Dedifferentiated amniotic fluid mesenchymal stem cell (primary cell): ENCODE results near the gene IGF2BP1.
"Not testable (repeated sequence)": the region's sequence is repeated elsewhere in the genome, so short reads cannot be mapped to it uniquely, and the experiment has no call there.

ENCODE experiments used
- DNase-seq: peaks from one replicate; pipeline ENCODE4 v3.0.0-alpha.2; 2016; ENCODE audit errors: extremely low spot score

Gene IGF2BP1

GRCh38 chr17:49054342-49055092, 57.3 kb downstream of the IGF2BP1 start:
- DNase-seq = no peak

GRCh38 chr17:49055181-49055927, 58.2 kb downstream of the IGF2BP1 start:
- DNase-seq = no peak

DNA sequence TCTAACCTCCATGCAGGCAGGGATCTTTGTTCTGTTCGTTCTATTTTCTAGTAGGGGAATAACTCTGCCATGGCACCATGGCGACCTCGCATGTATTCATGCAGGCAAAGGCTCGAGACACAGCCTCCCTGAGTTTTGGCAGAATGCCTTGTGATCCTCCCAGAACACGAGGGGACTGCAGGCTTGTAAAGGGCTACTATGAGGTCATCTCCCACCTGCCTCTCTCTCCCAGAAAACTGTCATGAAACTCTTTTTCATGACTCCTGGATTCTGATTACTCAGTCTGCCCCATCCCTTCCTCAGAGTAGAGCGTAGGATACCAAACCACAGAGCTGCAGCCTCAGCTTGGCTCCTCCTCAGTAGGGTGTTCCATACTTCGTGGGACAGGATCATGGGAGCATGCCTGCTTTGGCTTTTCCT, 64.3 kb downstream of the IGF2BP1 start:
- no peak for DNase-seq

- DNase-seq = no peak
Observed at GRCh38 chr17:49063652-49064051, 66.5 kb downstream of the IGF2BP1 start.

GRCh38 chr17:49067163-49067562, 70.0 kb downstream of the IGF2BP1 start:
- no peak for DNase-seq

DNA sequence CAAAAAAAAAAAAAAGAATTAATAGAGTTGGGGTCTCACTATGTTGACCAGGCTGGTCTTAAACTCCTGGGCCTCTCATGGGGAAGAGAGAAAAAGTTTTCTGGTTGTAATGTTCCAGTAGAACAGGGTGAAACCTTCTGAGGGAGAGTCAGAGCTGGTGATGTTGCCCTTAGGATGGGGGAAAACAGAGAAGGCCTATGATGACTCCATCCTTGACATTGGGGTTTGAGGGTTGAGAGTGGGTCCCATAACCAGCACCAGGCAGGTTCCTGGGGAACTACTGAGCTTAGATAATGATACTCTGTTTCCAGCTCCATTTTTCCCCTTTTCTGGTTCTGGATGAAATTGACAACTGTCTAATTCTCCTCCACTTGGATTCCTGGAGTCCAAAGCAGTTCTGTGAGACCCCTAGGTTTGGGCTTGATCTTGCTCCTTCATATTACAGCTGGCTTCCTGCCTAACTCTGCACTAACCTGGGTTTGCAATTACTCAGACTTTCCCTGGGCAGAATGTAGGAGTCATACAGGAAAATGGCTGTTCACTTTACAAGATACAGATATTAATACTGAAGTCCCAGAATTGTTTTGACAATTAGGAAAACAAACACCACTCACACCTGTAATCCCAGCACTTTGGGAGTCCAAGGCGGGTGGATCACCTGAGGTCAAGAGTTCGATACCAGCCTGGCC, 72.5 kb downstream of the IGF2BP1 start:
- no peak for DNase-seq

- DNase-seq = no peak
Observed at GRCh38 chr17:49071106-49071505, 73.9 kb downstream of the IGF2BP1 start.

DNA sequence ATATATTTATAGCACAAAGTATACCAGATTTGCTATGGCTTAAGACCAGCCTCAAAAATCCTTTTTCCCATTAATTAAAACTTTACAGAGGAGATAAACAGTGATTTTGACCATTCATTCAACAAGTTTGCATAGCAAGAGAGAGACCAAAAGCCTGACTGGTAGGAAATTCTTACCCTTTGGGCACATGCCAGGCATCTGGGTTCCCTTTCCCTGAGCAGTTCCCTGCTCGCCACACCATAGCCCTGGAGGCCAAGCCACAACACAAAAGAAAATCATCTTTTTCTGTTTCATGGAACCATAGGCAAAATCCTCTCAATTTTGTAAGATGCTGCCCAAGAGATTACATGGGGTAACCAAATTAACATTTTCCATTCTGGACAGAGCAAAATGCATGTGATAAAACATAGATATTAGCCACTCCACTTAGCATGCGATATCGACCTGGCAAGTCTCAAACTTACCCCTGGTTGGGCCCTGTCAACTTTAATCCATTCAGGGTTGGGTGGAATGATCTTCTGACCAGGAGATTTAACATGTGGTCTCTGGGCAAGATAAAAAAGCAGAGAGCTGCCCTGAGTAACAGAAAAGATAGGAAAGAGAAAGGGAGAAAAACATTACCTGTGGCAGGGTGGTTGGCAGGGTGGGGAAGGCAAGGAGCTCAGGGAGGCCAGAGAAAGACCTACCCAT, 77.8 kb downstream of the IGF2BP1 start:
- DNase-seq = no peak

- peak; percentile 73 for DNase-seq
Observed at GRCh38 chr17:49076573-49077384, 79.6 kb downstream of the IGF2BP1 start.

DNA sequence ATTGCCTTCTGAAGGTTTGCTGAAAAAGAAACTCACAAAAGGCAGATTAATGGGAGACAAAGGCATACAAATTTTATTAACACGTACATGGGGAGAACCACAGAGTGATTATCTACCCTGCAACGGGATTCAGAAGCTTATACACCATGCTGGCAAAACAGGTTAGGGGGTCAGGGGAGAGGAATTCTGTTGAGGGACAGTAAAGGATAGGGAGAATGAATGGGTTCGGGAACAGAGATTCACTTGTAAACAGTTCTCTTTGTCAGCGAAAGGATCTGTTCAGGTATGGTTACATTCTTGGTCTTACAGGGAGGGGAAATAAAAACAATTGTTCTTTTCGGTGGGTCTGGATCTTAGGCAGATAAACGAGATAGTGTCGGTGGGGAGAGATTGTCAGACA, 81.1 kb downstream of the IGF2BP1 start:
- DNase-seq = no peak

DNA sequence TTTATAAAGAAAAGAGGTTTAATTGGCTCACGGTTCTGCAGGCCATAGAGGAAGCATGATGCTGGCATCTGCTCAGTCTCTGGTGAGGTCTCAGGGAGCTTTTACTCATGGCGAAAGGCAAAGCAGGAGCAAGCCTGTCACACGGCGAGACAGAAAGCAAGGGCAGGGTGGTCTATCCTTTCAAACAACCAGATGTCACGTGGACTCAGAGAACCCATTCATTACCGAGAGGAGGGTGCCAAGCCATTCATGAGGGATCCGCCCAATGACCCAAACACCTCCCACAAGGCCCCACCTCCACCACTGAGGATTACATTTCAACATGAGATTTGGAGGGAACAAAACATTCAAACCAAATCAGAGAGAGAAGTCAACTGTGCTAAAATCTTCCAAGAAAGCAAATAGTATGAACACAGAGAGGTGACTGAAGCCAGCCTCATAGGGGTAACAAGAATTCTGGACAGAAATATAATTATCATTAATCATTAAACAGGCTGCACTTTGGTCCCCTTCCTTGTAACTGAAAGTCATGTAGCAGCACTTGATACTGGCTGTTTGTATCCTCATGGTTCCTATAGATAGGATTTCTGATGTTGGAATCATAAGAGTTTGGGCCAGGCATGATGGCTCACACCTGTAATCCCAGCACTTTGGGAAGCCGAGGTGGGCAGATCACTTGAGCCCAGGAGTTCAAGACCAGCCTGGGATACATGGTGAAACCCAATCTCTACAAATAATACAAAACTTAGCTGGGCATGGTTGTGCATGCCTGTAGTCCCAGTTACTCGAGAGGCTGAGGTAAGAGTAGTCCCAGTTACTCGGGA, 82.9 kb downstream of the IGF2BP1 start:
- no peak for DNase-seq

GRCh38 chr17:49082231-49082630, 85.0 kb downstream of the IGF2BP1 start:
- DNase-seq = no peak

GRCh38 chr17:49085046-49085445, 87.9 kb downstream of the IGF2BP1 start:
- DNase-seq = not testable (repeated sequence)

DNA sequence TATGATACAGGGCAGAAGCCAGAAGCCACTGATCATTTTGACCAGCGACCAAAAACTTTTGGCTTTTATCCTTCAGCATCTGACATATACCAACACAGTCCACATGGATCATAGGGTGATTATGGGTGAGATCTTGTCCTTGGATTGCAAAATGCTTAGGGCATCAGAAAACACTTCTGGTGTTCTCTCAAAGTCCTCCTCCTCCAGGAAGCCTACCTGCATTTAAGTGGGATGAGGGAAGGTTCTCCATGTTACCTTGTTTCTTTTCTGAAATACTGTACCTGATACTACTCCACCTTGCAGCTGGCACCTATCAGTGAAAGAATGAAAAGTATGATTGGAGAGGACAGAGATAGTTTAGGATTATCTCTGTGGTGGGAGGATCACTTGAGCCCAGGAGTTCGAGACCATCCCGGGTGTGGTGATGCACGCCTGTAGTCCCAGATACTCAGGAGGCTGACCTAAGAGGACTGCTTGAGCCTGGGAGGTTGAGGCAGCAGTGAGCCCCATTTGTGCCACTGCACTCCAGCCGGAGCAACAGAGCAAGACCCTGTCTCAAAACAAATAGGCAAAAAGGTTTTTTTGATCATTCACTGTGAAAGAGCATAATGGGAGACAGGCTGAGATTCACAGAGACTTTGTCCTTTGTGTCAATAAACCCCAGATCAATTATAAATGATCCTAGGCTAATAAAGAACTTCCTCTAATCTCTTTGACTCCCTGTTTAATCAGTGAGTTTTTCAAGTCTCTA, 88.6 kb downstream of the IGF2BP1 start:
- no peak for DNase-seq

GRCh38 chr17:49086316-49086605, 89.1 kb downstream of the IGF2BP1 start:
- no peak for DNase-seq

GRCh38 chr17:49086649-49087048, 89.5 kb downstream of the IGF2BP1 start:
- DNase-seq = no peak

- no peak for DNase-seq
Observed at GRCh38 chr17:49089094-49089493, 91.9 kb downstream of the IGF2BP1 start.

DNA sequence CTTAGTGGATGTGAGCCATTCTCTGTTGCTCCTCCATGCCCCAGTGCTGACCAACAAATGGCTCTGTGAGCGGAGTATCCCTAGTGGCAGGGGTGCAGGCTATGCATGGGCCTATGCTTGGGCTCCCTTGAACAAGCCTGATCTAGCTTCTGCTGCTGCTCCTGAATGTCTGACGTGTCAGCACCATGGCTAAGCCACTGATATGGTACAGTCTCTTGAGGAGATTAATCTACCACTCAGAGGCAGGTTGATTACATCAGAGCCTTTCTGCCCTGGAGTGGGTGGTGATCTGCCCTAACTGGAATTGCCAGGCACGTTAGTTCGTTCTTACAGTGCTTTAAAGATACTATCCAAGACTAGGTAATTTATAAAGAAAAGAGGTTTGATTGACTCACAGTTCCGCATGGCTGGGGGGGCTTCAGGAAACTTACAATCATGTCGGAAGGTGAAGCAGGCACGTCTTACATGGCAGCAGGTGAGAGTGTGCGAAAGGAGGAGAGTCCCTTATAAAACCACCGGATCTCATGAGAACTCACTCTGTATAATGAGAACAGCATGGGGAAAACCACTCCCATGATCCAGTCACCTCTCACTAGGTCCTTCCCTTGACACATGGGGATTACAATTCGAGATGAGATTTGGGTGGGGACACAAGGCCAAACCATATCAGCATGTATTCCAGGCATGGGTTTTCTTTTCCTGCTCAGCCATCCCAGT, 93.9 kb downstream of the IGF2BP1 start:
- DNase-seq = no peak

GRCh38 chr17:49093131-49093530, 95.9 kb downstream of the IGF2BP1 start:
- DNase-seq = no peak
